ENCODE data around the gene LRRK1.

LRRK1 gene

GRCh38 chr15:101063891-101064794, 145.0 kb downstream of the LRRK1 start:
- no peak for TF ChIP-seq TAF1 (IDR thresholded peaks at IDR 0.05; ENCODE audit: borderline replicate concordance, insufficient read depth, low read length)
- TF ChIP-seq REST (IDR thresholded peaks at IDR 0.05; ENCODE audit: insufficient read depth in 1 of 2, low read depth in 2 of 2, low read length in 2 of 2): no peak
- no peak for TF ChIP-seq FOXP2 (optimal IDR thresholded peaks at IDR 0.05; ENCODE audit: borderline replicate concordance, extremely low read depth, extremely low read length, insufficient read depth)
- no peak for TF ChIP-seq SIN3A (IDR thresholded peaks at IDR 0.05; ENCODE audit: borderline replicate concordance, insufficient read depth, low read length)
- TF ChIP-seq POLR2AphosphoS5 (IDR thresholded peaks at IDR 0.05; ENCODE audit: low read depth, low read length): no peak

DNA sequence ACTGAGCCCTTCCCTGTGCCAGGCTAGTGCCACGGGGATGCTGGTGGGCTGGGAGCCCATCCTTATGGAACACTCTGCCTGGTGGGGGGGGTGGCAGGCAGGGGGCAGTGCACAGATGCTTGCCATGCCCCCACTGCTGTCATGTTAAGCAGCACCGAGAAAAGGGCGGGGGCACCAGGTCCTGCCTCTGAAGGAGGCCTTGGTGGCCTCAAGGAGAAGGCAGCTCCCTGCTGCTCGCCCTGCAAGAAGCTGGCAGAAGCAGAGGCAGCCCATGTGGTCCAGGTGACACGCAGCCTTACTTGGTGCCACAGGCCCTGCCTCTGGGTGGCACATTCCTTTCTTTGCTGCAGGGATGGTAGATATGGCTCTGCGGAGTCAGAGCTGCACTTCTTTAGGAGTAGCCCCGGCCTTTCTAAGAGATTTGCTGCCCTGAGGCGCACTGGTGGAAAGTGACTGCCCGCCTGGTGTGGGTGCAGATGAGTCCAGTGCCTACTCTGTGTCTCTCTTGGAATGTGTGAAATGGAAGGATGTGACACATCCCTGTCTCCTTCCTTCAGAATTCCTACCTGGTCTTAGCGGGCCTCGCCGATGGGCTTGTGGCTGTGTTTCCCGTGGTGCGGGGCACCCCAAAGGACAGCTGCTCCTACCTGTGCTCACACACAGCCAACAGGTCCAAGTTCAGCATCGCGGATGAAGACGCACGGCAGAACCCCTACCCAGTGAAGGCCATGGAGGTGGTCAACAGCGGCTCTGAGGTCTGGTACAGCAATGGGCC, 145.8 kb downstream of the LRRK1 start:
- TF ChIP-seq POLR2AphosphoS5 (IDR thresholded peaks at IDR 0.05; ENCODE audit: low read depth, low read length): no peak
- no peak for TF ChIP-seq REST (IDR thresholded peaks at IDR 0.05; ENCODE audit: insufficient read depth in 1 of 2, low read depth in 2 of 2, low read length in 2 of 2)
- TF ChIP-seq TAF1 (IDR thresholded peaks at IDR 0.05; ENCODE audit: borderline replicate concordance, insufficient read depth, low read length): no peak
- no peak for TF ChIP-seq SIN3A (IDR thresholded peaks at IDR 0.05; ENCODE audit: borderline replicate concordance, insufficient read depth, low read length)
- TF ChIP-seq FOXP2 (optimal IDR thresholded peaks at IDR 0.05; ENCODE audit: borderline replicate concordance, extremely low read depth, extremely low read length, insufficient read depth): no peak

- TF ChIP-seq FOXP2 (optimal IDR thresholded peaks at IDR 0.05; ENCODE audit: borderline replicate concordance, extremely low read depth, extremely low read length, insufficient read depth): no peak
- TF ChIP-seq POLR2AphosphoS5 (IDR thresholded peaks at IDR 0.05; ENCODE audit: low read depth, low read length): no peak
- no peak for TF ChIP-seq TAF1 (IDR thresholded peaks at IDR 0.05; ENCODE audit: borderline replicate concordance, insufficient read depth, low read length)
- TF ChIP-seq REST (IDR thresholded peaks at IDR 0.05; ENCODE audit: insufficient read depth in 1 of 2, low read depth in 2 of 2, low read length in 2 of 2): no peak
- TF ChIP-seq SIN3A (IDR thresholded peaks at IDR 0.05; ENCODE audit: borderline replicate concordance, insufficient read depth, low read length): no peak
These were observed 146.5 kb downstream of the LRRK1 start for GRCh38 chr15:101065570-101066221.

- TF ChIP-seq FOXP2 (optimal IDR thresholded peaks at IDR 0.05; ENCODE audit: borderline replicate concordance, extremely low read depth, extremely low read length, insufficient read depth) (no peak), SIN3A (IDR thresholded peaks at IDR 0.05; ENCODE audit: borderline replicate concordance, insufficient read depth, low read length) (no peak), TAF1 (IDR thresholded peaks at IDR 0.05; ENCODE audit: borderline replicate concordance, insufficient read depth, low read length) (no peak), POLR2AphosphoS5 (IDR thresholded peaks at IDR 0.05; ENCODE audit: low read depth, low read length) (no peak), REST (IDR thresholded peaks at IDR 0.05; ENCODE audit: insufficient read depth in 1 of 2, low read depth in 2 of 2, low read length in 2 of 2) (no peak)
These were observed 147.6 kb downstream of the LRRK1 start for GRCh38 chr15:101066501-101067408.
